ENCODE measurements around the gene EPHA7.

DNA sequence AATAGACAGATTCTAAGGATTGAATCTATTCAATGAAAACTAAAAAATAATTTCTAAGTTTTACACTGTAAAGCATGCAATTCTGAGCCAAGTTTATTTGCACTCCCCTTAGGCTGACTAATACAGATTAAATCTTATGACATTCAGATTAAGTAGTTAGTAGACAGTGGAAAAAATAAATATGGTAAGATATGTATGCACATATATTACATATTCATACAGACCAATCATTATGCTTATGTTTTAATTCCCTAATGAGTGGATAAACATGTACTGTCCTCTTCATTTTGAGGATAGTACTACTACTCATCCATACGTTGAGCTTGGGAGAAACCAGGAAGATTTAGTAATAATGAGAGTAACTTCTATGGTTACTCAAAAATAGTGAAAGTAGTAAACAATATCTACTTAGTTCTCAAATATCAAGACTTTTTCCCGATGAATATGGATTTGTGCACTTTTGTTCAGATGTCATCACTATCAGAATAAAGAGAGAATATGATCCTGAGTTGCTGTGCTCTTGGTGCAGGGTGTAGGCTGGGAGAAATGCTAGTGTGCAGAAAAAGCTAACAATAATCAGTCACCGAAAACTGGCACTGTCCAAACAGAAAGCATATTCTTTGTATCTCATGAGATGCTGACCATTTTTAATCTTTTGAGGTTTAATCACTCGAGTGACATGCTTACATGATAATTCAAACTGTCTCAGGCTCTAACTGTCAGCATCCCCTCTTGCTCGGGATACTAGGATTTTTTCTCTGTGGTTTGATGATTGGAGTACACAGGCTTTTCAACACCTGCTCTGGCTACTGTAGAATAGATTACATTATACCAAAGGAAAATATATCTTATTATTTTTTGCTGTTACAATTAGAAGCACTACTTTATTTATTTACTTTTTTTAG is 111.6 kb downstream of the EPHA7 start:
- TF ChIP-seq POLR2AphosphoS5 (IDR thresholded peaks at IDR 0.05; ENCODE audit: low read depth, low read length) (no peak), TAF1 (IDR thresholded peaks at IDR 0.05; ENCODE audit: low read depth, low read length) (no peak)

All from GM12891 (cell line).